CD4-positive, alpha-beta T cell treated with Interleukin-15 for 4 hours (primary cell): Measurements from ENCODE around the gene DSCAML1.

ENCODE experiments used
- DNase-seq: peaks from one replicate; pipeline ENCODE4 v3.0.0-alpha.2; 2020; ENCODE audit warnings: low spot score

DSCAML1 gene

DNA sequence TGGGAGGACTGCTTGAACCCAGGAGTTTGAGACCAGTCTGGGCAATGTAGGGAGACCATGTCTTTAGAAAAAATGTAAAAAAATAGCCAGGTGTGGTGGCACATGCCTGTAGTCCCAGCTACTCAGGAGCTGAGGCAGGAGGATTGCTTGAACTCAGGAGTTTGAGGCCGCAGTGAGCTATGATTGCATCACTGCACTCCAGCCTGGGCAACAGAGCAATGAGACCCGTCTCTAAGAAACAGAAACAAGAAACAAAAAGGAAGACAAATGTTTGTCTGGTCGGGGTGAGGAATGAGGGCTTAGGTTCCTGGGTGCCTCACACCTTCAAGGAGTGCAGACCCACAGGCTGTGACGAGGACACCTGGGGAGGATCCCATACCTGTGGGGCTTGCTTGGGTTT is 277.4 kb downstream of the DSCAML1 start:
- DNase-seq, result no peak

DNA sequence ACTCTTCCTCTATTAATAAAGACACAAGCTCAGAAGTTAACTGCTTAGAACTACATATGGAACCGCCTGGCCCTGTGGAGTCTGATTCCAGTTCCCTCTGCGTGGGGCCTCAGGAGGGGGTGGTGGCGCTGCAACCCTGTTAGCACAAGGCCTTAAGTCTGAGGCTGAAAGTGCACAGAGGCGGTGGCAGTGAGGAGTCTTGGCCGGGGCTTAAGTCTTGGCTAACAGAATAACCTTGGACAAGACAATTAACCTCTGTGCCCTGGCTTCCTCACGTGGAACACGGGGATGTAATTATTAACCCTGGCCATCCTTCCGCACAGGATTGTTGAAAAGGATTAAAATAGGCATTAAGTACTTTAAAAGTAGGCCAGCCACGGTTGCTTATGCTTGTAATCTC is 277.8 kb downstream of the DSCAML1 start:
- DNase-seq, result no peak

DNA sequence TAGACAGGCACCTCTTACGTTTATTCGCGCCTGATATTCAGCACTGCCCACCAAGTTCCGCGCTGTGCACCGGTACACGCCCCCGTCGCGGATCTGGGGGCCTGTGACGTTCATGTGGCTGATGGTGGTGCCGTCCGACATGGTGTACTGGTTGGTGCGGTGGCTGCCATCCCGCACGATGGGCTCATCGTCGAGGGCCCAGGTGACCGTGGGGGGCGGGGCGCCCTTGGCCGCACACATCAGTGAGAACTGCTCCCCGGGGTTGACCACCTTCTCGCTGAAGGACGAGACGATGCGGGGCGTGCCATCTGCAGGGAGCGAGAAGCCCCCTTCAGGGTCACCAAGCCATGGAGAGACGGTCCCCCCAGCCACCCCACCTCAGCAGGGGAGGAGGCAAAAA is 278.6 kb downstream of the DSCAML1 start:
- DNase-seq, result no peak

DNA sequence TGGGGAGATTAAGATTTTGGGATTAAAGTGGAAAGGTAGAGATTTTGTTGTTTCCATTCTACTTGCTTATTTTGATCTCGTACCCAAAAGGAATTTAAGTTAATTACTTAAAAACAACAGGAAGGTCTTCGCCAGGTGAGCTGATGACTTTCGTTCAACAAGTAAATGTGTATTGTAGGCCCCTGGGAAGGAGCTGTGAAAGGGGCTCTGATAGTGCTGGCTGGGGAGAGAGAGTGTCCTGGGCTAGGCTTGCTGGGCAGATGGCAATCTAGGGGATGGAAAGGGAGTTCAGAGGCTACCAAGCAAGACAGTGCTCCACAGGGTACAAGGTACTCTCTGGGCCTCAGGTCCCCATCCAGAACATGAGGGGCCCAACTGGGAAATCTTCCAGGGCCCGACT is 279.9 kb downstream of the DSCAML1 start:
- DNase-seq, result no peak

DNA sequence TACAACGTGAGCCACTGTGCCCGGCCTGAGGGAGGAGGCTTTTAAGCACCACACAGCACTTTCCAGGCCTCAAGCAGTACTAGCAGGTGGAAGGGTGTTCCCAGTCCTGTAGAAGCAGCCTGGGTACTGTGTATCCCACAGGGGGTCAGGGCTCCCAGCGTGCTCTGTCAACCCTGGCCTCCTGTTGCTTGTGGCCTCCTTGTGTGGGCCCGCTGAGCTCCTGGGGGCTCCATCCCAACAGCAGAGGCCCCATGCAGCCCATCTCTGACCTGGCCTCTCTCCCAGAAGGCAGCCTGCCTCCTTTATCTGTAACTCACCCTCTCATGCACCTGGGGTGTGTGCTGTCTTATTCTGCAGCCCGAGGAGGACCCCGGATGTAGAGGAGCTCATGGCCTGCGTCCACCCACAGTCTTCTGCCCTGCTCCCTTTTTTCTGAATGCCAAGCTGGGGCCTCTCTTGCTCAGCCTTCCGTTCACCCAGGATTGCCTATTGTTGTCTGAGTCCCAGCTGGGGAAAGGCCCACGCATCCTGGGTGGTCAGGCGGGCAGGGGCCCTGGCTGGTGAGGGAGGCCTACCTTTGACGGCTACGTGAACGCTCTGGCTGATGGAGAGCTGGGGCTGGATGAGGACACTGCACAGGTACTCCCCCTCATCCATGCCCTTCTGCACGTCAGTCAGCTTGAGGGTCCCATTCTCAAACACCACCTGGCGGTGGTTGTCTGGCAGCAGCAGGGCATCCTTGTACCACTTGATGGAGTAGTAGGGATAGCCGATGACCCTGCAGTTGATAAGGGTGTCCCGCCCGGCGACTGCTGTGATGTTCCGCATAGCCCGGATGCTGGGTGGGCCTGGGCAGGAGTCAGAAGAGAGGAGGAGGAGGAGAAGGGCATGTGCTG is 280.9 kb downstream of the DSCAML1 start:
- DNase-seq, result no peak

DNA sequence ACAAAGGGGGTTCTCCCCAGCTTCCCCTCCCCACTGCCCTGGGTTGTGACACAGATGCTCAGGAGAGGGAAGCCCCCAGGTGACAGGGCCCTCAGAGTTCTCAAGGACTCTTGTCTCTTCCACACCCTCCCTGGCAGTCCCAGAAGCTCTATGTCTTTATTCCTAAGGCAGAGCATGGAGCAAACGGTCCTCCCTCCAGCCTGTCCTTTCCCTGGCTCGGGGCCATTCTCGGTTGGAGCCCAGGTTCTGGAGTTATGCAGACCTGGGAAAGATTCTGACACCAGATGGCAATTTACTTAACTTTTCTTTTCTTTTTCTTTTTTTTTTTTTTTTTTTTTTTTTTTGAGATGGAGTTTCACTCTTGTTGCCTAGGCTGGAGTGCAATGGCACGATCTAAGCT is 282.8 kb downstream of the DSCAML1 start:
- DNase-seq, result no peak

DNA sequence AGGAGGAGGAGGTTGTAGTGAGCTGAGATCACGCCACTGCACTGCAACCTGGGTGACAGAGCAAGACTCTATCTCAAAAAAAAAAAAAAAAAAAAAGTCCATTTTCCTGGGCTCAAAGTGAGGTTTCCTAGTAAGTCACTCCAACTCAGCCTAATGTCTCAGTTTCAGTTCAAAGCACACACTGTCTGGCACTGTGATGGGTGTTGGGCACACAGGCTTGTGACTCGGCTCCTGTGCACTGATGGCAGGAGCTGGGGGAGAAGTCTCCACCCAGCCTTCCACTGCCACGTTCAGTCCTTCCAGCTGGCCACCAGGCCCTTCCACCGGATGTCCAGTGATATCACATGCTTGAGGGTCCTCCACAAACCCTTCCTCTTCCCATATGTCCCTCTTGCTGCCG is 283.4 kb downstream of the DSCAML1 start:
- no peak for DNase-seq

DNA sequence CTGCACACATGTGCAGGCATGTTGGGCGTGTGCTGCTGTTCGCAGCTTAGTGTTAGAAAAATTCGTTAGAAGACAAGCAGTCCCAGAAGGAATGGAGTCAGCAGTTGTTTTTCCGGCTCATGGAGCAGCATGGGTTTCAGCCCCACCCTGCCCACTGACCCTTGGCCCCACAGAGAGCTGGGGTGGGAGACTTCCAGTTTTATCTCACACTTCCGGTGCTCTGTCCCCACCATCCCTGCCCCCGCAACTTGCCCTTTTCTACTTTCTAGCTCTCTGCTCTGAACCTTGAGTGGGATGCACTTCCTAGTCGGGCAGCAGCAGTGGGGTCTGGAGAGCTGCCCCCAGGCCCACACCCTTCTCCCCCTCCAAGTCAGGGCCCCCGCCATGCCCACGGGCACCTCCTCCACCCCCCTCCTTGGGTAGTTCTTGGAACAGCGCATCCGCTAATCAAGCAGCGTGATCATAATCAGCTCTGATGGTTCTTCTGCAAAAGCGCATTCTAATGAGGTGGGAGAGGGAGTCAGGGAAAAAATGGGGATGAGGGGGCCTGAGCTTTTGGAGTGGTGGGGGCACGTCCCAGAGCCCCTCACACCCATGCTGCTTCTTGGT is 285.0 kb downstream of the DSCAML1 start:
- no peak for DNase-seq

DNA sequence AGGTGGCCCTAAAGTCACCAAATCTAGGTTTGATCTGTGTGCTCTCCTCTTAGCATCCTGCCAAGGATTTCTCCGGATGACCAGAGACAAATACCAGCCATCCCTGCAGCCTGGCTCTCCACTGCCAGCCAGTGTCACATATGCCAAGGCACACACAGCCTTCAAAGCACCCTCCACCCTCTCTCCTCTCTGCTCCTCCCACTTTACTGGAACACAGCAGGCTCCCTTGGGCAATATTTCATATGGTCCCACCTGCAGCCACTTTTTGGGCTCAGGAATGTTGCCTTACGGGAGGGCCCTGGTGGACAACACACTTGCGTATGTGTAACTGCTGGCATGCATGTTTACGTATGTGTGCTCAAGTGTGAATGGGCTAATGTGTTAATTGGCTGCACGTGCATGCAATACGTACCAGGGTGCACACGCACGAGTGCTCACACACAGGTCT is 285.5 kb downstream of the DSCAML1 start:
- DNase-seq, result no peak

DNA sequence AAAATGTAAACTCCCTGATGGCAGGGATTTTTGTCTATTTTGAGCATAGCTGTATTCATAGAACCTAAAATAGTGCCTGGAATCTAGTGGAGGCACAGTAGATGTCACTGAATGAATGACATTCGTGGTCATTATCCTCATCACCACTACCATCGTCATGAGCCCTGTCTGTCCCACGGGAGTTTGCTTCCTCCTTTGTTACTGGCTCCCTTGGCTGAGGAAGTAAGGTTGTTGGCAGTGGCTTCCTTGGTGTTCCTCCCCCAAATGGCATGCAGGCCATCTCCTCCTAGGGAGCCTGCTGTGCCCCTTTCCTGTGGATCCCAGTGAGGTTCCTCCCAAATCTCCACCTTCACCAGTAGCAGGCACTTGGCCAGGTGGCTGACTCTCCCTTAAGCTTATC is 286.4 kb downstream of the DSCAML1 start:
- DNase-seq, result no peak

DNA sequence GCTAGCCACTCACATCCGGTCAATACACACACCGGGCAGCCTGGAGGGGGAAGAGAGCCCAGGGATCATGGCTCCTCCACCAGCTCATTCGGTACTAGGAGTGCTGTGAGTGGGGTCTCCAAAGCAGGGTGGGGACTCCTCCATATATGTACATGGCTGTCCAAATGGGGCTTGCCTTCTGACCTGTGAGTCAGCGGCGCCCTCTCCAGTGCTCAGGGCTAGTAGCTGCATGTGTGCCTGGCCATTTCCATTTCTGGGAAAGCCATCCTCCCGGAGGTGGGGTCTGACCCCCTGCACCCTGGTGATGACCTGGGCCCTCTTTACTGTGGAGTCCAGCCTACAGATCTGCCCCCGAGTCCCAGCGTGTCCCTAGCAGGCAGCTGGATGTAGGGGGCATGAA is 287.5 kb downstream of the DSCAML1 start:
- no peak for DNase-seq

DNA sequence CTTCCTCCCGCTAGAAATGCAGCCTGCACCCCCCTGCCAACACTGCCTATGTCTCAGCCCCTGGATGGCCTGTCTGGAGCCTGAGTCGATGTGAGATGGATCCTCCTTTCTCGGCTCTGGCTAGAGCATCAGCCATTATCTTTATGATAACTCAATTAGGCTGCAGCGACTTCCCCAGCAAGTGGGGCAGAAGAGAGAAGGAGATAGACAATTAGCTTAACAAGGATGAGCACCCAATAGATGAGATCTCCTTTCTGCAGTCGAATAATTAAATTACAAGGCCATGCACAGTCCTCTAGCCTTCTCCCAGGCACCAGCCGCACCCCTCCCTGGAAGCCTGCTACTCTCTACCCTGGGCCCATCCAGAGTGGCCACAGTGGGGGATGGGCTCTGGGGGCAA is 290.0 kb downstream of the DSCAML1 start:
- no peak for DNase-seq

DNA sequence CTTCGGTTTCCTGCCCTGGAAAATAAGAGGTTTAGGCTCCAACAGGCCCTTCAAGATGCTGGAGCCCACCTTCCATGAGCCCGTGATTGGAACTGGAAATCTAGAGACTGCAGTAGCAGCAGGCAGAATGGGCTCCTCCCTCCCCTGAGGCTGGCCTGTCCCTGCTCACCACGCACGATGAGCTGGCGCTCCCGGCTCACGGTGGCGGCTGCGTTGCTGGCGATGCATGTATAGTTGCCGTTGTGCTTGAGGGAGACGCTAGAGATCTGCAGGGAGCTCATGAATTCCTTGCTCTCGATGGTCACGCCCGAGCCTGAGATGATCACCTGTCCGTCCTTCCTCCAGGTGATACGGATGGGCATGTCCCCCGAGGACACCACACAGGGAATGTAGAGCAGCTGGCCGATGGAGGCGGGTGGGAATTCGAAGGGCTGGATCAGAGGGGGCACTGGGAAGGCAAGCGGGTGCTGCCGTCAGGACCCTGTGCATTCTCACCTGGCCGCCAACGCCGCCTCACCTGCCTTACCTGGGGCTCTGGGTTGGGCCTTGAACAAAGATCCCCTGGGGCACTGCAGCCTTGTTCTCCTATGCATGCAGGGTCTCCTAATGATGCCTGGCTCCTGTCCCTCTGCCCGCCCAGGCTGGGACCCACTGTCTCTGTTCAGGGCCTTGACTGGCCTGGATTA is 291.6 kb downstream of the DSCAML1 start:
- no peak for DNase-seq

DNA sequence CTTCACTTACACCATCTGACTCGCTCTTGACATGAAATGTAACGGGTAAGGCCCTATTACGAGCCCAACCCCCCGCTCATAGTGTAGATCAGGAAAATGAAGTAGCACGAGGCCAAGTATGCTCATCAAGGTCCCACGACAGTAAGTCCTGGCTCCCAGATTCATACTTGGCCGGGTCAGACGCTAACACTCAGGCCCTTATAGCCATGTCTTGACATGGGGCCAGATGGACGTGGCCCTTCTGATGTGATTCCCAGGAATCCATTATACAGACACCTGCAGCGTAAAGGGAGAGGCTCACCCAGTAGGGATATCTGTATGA is 294.3 kb downstream of the DSCAML1 start:
- DNase-seq, result no peak

DNA sequence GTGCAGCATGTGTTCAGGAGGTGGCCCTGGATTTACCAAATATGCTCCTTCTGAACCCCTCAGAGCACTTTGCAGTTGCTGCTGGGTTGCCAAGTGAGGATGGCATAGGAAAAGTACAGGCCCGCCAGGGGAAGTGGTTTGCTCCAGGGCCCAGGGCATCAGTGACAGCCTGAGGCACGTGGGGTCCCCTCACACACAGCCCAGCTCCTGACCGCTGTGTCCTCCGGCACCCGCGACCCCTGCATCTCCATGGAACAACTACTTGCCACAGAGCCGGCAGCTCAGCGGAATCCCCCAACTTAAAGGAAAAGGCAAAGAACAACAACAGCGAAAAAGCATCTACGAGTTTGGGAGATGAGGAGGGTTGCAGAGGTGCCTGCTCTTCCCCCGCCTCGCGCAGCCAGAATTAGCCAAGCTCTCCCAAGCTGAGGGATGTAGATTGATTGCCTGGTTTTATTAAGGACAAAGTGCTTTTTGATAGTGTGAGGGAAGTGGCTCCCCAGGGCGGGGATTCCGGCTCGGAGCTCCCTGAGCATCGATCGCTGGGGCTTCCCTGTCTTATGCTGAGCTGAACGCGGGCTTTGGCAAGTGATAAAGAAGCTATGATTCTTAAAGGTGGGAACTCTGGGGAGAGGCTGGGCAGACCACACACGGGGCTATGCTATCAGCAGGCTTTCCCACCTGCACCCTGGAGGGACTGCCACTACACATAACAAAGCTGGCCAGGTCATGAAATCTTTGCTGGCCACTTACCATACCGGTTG is 294.8 kb downstream of the DSCAML1 start:
- DNase-seq, result no peak

DNA sequence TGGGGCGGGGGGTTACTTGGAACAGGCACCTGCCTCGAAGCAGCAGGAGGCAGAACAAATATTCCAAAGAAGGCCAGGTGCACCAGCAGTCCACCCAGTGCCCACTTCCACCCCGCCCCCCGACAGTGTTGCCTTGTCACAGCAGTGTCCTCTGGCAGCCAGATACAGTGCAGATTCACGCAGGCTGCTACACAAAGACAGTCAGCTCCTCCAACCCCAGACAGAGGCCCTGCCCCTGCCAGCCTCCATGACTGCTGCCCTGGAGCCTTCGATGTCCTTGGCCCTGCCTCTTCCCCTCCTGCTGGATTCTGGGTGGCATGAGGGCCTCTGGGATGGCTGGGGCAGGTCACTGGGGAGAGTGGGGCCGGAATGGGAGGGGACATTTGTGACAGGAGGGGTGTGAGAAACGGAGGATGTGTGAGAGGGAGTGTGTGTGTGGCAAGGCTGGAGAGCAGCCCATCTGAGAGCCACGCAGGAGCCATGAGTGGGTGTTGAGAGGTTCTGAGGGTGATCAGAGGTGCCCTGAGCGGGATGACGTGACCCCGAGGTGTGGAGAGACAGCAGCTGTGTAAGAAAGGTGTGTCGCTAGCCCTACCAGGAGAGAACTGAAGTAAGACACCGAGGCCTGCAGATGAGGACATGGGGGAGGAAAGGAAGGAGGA is 295.6 kb downstream of the DSCAML1 start:
- no peak for DNase-seq

DNA sequence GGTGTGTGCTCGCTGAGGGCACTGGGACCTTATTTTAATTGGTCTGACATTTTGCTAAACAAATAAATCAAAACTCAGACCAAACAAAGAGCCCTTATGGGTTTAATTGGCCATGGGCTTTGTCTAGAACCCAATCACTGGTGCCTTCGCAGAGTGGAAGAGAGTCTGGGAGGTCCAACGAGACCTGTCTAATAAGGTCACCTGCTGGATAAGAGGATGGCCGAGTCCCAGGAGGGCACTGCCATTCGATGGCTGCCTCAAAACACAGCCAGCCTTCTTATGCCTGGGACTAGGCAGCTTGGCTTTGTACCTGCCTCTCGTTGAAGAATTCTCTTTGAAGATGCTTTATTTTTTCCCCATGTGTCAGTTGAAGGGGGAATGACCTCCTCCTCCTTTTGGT is 298.2 kb downstream of the DSCAML1 start:
- no peak for DNase-seq

DNA sequence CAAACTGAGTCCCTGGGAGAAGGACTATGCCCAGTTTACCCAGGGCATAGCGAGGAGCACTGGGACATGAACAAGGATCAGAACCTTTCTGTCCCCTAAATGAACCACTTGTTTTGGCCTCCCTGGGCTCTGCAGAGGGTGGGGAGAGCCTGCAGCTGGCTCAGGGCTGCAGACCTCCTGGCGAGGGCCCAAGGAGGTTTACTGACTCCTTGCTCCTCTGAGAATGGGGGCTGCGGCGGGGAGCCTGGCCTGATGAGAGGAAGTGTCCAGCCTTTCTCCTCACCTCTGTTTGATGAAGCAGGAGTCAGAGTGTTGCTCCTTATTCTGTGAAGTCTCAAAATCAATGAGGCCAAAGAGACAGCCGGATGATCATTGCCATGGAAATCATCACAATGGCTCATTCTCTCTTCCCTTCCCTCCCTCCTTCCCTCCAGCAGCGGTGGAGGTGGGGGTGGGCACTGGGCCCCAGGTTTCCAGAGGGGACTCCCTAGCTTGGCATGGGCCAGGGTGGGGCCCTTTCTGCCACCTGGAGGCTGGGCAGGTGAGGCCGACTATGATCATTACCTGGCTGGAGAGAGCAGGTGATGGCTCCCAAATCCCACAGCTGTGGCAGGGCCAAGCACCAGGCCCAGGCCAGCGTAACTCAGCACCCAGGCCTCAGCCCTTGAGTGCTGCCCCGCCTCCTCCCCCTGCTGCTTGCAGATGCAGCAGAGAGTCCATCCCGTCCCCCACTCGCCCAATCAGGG is 299.6 kb downstream of the DSCAML1 start:
- DNase-seq, result no peak

DNA sequence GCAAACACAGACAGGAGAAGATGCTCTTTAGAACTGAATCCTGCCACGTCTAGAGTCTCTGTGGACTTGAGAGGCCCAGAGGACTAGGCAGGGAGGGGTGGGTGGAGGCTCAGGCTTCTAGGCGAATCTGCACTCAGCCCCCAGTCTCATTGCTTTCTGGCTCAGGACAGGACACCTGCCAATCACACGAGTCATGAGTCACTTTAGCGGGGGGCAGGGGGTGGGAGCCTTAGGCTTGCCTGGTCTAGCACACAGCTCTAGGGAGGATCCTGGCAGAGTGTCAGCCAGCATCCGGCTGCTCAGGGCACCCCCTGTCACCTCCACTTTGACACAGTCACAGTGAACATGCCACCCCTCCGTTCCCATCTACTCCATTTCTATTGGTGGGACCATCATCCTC is 301.7 kb downstream of the DSCAML1 start:
- no peak for DNase-seq

DNA sequence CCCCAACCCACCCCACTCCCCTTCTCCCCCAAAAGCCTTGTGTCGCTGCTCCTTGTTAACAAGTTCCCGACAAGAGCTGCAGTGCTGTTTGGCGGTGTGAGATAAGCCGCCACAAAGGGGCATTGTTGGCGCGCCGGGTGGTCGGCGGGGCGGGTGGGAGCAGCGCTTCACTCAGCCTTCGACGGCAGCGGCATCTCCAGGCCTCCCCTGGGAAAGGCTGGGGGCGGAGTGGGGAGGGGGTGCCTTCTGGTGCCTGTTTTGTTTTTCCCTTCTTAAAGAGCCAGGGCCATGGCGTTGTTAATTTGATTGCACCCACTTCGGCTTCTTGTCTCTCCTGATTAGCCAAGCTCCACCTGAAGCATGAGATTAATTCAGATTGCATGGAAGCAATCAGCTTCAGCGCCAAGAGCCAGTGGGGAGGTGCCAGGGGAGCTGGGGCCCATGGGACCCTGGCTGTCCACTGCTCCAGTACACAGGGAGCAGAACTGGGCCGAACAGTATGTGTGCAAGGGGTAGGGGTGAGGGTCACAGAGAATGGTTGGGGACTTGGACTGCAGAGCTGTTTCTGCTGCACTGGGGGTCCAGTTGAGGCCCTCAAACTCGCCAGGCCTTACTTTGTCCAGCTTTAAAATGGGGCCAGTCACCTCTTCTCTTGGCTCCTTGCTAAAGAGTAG is 304.3 kb downstream of the DSCAML1 start:
- DNase-seq, result no peak

DNA sequence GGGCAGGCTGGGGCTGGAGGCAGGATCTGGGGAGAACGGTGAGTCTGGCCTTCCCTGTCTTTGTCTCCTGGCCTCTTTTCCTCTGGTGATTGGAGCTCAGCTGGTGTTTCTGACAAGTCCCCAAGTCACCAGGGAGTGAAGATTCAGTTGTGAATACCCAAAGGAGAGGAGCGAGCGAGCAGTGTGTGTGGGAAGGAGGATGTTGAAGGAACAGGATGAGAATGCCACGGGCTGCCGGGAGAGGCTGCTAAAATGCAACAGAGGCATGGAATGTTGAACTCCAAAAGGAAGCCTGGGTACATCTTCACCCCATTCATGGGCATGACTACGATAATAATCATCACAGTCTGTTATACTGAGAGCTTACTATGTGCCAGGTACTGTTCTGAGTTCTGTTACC is 306.1 kb downstream of the DSCAML1 start:
- DNase-seq, result no peak
